GM21723 (cell line): ENCODE data around the gene ERI3.

ENCODE experiments used
- ATAC-seq: cut with Tn5 transposase; IDR thresholded peaks from one replicate; pipeline ENCODE4 v1.9.1; 2021; ENCODE audit warnings: mild to moderate bottlenecking, moderate library complexity; ENCODE audit not compliant: unreplicated experiment

ERI3 gene

DNA sequence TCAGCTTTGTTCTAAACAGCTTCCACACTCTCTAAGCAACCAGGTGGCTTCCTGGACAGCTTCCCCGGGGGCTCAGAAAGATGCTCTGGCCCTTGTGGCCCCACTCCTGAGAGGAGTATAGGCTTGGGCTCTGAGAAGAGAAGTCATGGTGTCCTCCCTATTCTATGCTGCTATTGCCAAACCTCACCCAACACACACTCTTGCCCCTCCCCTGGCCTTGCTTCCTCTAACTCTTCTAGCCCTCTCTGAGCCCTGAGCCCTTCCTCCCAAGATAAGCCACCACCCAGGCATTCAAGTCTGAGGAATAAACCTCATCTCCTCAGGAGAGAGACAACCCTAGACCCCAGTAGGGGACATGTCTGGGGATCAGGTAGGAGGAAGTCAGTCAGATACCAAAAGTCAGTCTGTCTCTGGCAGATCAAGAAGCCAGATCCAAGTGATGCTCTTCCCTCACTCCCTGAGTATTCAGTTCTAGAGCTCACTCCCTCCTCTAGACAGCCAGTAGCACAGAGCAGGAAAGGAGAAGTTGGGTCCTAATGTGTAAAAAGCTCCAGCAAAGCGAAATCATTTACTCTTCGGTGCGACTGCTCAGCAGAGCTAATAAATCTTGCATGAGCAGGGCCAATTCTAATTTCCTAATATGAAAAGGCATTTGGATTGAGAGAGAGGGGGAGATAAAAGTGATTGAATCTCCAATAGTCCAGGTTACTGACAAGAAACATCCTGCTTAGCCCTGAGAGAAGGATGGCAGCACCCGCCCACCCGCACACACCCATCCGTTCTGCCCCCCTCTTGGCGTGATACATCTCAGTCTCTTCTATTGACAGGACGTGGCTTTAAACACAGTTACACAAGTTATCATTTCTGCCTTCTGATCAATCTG is 91.2 kb downstream of the ERI3 start:
- ATAC-seq, result no peak

DNA sequence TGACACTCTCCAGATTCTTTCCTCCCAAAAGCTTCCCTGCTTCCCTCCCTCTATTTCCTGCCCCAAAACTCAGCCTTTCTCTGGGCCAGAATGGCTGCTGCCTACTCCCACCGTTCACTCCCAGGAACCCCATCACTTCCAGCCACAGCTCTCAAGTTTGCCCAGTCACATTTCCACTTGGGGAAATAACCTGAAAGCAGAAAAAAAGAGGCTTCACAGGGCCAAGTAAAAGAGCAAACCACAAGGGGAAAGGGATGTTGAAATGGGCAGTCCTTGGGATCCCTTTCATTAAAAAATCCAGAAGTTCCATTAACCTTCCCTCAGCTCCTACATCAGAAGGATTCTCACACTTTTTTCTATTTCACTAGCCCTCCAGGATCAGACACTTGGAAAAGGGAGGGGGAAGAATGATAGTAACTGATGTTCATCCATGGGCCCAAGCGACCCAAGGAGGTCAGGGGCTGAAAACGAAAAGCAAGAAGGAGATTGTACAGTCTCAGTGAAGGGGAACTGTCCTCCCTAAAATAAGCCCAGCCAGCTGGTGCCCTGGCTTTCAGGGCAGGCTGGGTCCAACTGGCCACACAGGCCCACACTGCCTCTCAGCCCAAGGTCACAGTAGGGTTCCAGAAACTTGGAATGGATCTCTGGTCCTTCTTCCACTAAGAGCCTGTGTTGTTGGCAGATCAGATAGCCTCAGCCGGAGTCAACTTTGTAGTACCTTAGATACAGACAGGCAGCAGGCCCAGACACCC is 92.1 kb downstream of the ERI3 start:
- no peak for ATAC-seq

DNA sequence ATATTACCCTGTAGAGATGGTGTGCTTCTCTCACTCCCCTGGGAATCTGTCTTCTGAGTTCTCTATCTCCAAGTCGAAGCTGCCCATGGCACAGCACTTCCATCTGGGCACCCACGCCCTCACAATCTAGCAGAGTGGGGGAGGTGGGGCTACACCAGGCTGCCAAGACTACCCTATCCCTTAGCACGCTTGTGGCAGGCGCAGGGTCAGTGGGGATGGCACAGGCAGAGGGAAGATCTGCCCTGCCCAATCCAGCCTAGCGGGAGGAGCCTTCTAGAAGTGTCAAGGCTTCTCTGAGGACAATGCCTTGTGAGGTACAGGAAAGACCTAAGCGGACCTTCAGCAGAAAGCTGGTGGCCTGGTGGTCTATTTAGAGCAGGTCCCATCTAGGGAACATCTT is 92.6 kb downstream of the ERI3 start:
- no peak for ATAC-seq

DNA sequence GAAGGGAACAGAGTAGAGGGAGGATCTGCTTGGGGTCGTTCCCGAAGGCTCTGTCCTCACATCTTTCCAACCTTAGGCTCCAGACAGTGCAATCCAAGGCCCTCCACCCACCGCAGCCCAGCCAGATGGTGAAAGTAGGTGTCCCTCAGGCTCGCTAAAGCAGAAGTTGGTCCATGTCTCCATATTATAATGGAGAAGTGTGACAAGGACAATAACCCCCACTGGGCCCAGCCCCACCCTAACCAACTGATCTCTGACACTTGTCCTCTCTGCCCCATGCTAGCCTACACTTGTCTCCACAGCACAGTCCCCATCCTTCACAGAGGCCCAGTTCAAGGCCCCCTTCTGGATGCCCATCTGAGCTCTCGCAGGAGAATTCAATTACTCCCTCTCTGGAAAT is 93.1 kb downstream of the ERI3 start:
- no peak for ATAC-seq

DNA sequence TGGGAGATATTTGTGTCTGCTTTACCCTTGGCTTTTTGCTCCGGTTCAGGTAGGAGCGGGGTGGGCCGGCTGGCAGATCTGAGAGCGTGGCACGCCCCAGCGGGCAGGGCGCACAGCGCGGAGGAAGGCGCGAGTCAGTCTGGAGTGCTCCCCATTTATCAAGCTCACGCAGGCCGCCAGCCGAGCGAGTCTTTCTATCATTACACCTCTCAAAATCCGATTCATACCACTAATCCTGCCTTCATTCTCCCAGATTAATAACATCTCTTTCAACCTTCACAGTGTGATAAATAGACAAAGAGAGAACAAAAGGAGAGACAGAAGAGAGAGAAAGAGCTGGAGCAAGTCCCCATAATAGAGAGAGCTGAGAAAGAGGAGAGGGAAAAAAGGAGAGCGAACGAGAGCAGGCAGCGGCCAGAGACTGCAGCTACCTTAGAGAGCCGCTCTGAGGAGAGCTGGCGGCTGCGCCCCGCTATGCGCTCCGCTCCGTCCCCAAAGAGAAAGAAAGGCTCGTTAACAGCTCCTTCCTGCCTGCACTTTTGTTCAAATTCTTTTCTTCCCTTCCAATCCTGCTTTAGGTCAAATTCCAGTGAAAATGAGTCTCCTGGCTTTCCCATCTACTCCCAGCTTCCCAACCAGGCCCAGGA is 93.8 kb downstream of the ERI3 start:
- no peak for ATAC-seq

DNA sequence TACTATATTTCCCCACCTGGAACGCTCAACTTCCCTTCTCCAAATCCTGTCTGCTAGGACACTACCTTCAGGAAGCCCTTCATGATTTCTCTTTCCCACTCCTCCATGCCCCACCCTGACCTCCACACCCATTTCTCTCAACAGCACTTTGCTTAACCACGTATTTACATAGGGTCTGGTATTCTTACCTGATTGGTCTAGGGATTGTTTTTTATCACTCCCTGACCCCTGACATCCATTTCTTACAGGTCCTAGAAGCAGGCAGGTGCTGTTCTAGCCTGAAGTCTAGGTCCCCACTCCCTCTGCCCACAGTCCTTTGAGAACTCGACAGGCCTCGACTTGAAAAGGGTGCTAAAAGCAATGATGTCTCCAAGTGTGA is 94.3 kb downstream of the ERI3 start:
- no peak for ATAC-seq

DNA sequence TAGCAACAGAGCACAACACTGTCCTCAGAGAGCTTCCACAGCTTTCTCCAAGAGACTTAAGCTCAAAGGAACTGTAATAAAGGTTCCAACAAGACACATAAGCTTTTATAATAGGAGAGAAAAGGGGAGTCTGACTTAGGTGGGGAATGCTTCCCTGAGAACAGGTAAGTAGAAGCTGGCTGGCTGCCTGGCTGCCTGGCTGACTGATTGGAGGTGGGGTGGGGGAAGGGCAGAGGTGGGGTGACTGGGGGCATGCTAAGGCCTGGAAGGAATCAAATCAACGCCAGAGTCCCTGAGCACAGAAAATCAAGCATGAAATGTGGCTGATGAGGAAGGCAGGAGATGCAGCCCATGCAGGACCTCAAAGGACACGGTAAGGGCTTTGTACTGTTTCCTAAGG is 96.0 kb downstream of the ERI3 start:
- no peak for ATAC-seq

DNA sequence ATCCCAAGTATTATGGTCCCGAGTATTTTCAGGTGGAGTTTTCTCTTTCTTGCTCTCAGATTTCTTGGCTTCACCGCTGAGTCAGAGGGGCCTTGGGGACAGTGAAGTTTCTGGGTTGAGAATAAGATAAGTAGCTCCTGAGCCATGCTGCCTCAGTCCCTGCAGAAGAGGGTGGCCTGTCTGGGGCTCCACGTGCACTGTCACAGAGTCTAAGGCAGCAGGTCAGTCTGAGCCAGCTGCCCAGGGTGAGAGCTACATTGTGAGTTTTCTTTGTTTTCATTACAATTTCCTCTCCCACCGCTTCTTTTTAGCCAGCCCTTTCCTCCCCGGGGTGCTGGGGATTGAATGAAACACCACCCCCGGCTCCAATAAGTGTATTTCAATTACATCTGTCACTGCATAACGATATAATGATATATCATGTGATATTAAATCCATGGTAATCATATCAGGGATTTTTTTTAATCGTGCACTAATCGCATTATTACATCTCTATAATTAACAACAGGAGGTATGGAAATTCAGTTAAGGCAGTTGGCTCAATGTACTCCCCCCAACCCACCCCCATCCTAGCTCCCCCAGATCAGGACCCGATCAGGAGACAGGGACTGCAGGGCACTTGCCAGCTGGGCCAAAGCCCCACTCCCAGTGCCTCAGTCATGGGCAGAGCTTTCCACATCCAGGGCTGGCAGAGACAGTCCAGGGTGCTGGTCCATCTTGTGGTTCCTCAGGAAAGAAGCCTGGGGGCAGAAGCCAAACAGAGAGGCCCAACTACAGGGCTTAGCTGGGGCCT is 98.1 kb downstream of the ERI3 start:
- no peak for ATAC-seq

DNA sequence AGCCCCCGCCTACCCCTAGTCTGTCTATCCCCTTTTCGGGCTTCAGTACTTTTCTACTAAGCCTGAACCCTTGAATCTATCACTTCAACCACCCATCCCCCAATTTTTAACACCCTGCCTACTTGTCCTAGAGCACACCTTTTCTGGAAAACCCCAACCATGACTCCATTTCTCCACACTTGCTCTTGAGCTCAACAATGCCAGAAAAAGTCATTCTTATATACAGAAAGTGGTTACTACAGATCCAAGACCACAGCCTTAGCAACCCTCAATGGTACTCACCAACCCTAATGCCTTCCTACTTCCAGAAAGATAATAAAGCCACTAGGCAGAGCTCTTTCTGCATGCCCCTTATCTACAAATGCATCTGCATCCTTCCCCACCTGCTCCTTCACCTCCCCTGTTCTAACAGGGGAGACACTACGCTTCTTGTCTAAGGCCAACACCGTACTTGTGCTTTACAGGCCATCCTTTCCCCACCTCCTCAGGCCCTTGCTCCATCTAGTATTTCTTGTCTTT is 100.6 kb downstream of the ERI3 start:
- ATAC-seq, result no peak

DNA sequence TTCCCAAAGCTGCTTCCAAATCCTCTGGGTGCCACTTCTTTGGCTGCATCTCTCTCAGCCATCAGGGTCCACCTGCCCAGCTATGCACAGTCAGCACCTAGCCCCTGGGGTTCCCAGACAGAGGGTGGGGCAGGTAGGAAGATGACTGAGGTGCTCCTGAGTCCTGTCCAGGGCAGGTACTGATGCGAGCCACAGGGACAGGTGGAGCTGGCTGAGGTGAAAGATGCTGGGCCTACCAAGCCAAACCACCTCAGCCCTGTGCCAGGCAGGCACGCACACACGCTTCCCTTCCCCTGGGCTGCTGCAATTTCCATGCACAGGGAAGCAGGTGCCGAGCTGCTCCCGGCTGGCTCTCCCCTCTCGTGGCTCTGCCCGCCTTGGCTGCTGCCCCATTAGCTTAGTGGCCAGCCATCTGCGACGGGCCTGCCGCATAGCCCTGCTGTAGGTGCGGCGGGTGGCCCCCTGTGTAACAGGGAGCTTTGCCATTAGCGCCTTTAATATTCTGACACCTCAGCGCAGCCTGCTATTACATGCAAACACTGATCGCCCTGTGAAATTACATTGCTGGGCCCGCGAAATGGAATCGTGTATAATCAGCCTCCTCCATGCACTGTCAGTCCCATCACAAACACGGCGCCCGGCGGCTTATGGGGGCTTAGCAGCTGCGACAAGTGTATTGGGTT is 102.9 kb downstream of the ERI3 start:
- ATAC-seq, result no peak

DNA sequence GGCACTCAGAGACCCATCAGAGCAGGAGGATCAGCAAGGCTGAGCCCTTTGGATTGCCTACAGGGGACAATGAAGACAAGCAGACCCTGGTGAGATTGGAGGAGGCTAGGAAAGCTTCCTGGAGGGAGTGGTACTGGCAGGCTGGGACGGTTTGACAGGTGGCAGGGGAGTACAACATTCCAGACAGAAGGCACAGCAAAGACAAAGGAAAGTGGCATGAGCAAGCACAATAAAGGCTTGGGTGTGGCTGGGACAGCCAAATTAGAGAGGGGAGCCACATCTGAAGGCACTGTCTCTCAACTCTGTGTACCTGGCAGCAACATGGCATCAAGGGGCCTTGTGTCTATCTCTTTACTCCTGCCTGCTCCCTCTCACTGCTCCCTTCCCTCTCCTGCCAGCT is 103.6 kb downstream of the ERI3 start:
- no peak for ATAC-seq

DNA sequence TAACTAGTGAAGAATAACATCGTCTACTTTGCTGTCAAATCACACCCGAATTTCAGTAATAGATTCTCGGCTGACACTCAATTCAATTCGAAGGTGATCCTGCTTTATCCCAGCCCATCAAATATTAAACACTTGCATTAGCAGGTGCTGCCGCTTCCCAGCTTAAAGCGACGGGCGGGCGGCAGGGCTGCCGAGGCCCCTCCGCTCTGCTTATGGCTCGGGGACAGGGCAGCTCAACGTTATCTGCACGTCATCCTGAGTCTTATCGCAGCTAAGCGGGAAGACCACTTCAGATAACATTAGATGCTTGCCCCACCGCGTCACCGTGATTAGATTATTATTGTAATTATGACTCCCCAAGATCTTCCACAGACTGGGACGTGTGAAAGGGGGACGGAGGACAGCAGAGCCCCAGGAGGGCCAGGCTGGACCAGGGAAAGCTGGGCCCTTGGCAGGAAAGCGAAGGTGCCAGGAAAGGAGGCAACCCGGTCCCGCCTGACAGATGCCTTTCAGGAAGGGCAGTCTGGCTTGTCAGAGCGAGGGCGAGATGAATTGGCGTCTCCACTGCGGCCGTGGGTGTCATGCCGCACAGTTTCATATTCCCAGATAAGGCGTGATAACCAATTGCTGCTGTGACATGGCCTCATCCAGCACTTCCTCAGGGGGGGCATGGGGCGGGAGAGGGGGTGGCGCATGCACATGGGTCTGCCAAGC is 104.8 kb downstream of the ERI3 start:
- ATAC-seq, result no peak

DNA sequence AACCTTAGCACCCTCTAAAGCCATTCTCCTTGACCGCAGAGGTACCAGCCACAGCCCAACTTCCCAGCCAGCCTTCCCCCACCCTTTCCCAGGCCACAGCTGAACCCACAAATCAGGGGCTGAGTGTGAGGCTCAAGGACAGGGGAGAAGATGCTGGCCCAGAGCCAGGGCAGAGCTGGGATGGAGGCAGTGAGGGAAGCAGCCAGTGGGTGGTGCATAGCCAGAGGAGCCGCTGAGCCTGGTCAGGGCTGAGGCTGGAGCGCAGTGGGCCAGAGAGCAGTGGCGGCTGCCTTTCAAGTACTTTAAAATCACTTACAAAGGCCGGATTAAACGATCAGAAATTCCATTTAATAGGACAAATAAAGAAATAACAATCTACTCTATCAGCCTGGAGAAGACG is 105.5 kb downstream of the ERI3 start:
- no peak for ATAC-seq

DNA sequence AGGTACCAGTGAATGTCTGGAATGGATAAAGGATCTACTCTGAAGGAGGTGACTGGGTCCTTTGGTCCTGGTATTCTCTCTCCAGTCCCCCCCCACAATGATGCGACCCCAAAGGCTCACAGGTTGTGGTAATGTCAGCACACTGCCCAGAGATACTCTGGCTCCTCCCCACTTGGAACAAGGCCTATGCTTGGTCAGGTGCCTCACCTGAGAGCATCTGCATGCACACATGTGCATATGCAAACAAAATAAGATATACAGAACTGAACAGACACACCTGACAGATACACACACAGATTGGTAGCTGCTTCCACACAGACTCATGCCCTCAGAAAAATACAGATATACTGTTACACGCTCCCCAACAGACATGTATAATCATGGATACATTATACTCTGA is 108.3 kb downstream of the ERI3 start:
- no peak for ATAC-seq

DNA sequence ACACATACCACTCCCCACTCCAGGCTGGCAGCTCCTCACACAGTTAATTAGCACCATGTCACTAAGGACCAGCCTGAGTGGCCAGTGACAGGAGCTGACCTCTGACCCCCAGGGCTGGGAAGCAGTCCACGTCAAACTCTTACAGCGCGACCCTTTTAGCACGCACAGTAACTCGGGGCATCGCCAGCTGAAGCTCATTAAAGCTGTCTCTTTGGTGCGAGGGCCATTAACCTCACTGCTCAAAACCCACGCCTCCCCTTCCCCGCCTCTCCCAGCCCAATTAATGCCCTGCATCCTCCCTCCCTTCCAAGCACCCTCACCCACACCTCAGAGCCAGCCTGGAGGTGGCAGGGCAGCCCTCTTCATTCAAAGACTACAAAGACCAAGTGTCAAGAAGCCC is 110.1 kb downstream of the ERI3 start:
- ATAC-seq, result no peak

DNA sequence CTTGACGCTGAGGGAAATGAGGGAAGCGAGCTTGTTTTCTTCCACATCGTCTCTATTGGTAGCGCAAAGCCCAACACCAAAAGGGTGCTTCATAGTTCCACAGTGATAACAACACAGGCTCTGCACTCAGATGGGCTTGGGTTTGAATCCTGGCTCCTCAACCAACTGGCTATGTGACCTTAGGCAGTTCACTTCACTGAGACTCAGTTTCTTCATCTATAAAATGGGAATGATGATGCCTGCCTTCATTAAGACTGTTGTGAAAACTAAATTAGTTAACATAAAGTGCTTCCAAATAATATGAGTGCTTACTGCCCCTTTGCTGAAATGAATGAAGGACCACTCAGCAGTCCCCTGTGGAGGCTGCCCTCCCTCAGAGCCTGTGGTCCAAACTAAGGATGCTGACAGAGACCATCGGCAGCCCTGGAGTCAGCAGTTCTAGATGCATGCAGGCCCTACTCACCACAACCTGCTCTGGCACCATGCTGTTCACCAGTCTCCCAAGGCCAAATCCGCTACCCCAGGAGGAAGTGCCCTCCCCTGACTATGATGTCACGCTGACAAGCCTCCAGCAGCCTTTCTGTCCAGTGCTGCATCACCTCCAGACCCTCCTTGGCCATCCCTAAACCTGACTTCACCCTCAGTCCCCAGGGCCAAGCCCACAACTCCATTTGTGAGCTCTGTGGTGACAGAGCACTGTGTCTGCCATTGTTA is 111.1 kb downstream of the ERI3 start:
- ATAC-seq, result no peak

DNA sequence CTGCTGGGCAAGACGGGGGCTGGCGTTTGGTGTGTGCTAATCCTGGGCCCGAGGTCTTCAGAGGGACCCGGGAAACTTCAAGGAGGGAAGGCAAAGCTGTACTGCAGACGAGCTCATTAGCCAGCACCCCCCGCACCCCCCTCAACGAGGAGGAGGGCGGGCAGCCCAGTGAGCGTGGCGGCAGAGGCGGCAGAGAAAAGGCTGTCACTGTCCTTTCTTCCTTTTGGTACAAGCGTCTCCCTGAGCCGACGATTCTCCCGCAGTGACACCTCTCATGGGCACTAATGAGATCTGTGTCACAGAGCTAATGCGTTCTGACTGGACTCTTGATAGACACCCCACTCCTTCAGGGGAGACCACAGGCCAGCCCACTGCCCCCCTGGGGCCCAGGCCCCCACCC is 112.3 kb downstream of the ERI3 start:
- no peak for ATAC-seq

DNA sequence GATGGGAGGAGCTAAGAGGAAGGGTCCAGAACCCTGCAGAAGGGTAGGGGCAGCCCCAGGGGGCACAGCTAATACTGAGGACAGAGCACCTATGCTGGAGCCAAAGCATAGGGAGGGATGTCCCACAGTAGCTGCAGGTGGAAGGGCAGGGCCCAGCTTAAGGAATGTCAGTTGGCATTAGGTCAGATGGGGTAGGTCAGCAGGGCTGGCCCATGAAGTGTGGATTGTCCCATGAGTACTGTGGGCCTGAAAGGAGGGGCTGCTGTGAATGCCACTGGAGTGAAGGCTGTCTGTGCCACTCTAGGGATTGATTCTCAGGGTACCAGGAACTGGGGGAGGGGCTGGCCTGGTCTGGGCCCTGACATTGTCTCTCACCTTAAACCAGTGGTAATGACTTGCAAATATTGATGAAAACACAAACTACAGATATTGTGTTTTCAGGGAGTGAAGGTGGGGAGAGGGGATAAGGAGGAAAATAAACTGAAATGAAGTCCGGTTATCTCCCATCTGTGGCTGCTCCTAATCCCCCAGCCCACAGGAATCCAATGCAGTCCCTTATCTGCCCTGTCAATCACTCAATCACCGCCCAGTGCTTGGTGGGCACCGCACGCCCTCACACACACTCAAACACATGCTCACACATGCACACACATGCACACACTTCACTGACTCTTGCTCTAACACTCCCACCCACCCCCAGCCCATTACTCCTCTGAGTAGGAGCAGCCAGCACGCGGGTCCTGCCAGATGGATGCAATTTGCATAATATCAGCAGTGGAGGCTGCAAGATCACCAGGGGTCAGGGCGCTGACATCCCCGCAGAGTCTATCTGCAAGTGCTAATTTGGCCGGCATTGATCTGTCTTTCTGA is 114.0 kb downstream of the ERI3 start:
- no peak for ATAC-seq
